ENCODE results near the gene KMT2E.
"Not testable (repeated sequence)": the region's sequence is repeated elsewhere in the genome, so short reads cannot be mapped to it uniquely, and the experiment has no call there.

The KMT2E gene

DNA sequence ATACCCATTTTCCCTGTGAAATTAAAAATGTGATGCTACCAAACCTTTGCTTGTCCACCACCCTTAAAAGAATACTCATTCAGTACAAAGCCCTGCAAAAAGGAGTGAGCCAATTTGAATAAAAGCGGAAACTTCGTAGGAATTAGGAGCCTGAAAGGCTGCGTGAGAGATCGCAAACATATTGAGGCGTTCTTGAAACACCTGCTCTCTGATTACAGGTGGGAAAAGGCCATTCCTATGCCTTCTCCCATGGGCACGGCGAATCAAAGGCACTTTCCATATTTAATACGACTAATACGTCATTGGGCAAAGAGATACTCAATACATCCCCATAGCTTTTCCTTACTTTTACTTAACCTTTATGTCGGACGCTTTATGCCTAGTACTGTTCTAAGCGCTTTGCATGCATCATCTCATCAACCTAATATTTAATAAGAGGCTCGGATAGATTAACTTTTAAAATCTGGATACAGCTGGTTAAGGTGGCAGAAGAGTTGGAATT lies 30.9 kb upstream of the KMT2E start:
- DNase-seq (ENCODE audit: low read depth in 2 of 2), result no peak

- peak; percentile 69 to 75 for DNase-seq (ENCODE audit: low read depth in 2 of 2)
These were observed 30.1 kb upstream of the KMT2E start for GRCh38 chr7:104983578-104984539.

GRCh38 chr7:104984585-104985258 lies 29.3 kb upstream of the KMT2E start:
- no peak for DNase-seq (ENCODE audit: low read depth in 2 of 2)

DNA sequence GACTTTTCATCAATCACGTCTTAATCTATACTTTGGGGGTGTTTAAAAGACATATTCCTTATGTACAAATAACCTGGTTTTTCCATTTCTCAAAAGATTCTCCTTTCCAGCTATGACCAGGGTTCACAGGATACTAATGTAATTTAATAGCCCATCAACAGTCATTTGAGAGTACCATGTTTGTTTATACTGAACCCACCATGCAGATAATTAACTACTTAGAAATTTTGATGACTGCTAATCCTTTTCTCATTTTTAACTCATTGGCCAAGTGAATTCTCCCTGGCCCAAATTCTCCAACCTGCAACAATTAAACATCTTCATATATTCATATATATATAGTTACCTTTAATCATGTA lies 28.8 kb upstream of the KMT2E start:
- no peak for DNase-seq (ENCODE audit: low read depth in 2 of 2)

GRCh38 chr7:104986628-104987259 lies 27.3 kb upstream of the KMT2E start:
- DNase-seq (ENCODE audit: low read depth in 2 of 2), result no peak

DNA sequence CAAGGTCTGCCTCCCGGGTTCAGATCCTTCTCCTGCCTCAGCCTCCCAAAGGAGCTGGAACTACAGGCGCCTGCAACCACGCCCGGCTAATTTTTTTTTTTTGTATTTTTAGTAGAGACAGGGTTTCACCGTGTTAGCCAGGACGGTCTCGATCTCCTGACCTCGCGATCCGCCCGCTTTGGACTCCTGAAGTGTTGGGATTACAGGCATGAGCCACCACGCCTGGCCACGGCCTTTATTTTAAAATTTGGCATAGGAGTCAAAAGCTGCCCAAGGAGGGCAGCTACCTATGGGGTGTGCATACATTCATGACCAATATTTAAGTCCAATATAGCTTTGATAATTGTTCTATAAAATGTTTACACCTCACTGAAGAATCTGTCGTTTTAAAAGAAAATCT lies 26.6 kb upstream of the KMT2E start:
- not testable (repeated sequence) for DNase-seq (ENCODE audit: low read depth in 2 of 2)

DNA sequence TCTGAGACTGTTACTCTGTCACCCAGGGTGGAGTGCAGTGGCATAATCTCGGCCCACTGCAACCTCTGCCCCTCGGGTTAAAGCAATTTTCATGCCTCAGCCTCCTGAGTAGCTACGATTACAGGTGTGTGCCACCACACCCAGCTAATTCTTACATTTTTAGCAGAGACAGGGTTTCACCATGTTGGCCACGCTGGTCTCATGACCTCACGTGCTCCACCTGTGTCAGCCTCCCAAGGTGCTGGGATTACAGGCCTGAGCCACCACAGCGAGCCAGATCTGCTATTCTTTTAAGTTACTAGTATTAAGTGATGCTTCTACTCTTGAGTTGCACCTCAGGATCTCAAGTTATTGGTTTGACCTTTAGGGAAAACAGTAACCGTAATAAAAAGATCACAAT lies 23.0 kb upstream of the KMT2E start:
- no peak for DNase-seq (ENCODE audit: low read depth in 2 of 2)

DNA sequence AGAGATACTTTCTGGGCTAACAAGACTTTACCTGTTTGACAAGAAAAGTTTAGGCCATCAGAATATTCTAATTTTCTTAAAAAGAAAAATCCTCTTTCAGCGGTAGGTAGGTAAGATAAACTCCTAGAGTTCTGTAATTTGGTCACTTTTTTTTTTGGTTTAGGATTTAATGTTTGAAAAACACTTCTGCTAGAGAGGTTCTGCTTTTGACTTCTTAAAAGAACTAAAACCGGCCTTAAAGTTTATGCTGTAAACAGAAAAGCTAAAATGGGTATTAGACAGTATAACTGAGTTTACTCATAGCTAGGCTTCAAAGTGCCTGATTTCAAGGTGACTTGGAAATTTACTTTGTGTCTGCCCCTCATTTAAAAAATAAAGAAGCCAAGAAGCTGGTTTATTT lies 21.7 kb upstream of the KMT2E start:
- DNase-seq (ENCODE audit: low read depth in 2 of 2), result no peak

- DNase-seq (ENCODE audit: low read depth in 2 of 2), result no peak
These were observed 20.7 kb upstream of the KMT2E start for GRCh38 chr7:104993217-104993862.

GRCh38 chr7:104998040-104998752 lies 15.8 kb upstream of the KMT2E start:
- no peak for DNase-seq (ENCODE audit: low read depth in 2 of 2)

DNA sequence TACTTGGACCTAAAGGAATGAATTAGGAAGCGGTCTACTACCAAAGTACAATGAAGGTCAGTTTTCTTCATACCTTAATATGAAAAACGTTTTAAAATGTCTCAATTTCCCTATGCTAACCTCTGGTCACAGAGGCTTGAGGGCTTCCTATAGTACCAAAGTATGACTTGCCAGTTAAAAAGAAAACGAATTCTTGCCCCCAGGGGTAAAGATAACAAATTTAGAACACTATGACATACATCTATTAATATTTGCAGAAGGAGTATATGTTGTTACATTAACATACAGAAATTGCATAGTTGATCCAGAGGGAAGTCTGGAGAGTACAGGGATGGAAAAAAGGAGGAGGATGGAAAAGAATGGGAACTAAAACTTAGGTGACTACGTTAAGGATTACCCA lies 13.8 kb upstream of the KMT2E start:
- DNase-seq (ENCODE audit: low read depth in 2 of 2), result no peak

DNA sequence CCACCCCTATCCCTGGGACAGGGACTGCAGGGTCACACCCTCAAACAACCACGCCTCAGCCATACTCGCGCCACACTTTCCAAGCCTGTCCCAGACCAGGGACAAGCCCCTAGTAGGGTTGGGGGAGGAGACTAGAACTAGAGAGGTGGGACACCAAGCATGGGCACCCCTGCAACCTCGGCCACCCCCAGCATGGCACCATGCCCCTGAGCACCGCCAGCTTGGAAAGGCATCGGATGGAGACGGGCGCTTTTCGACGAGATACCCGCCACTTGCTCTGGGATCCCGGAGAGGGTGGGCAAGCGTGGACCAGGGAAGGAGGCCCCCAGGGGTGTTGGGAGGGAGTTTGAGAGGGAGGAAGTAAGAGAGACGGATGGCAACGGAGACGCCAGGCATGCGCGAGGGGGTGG lies 13.1 kb upstream of the KMT2E start:
- DNase-seq (ENCODE audit: low read depth in 2 of 2), result no peak

DNA sequence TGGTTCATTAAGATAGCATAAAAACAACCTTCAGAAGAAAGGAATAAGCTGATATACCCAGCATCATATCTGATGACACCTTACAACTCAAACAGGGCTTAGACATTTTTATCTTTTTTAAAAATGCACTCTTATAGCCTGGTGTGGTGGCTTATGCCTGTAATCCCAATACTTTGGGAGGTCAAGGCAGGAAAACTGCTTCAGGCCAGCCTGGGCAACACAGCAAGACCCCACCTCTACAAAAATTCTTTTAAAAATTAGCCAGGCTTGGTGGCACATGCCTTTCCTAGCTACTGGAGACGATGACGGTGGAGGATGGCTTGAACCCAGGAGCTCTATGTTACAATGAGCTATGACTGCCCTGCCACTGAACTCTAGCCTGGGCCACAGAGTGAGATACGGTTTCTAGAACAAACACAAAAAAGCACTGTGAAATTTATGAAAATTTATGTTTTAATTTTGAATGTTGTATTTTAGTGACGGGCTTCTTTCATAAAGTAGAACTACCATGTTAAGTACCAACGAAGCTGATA lies 12.3 kb upstream of the KMT2E start:
- no peak for DNase-seq (ENCODE audit: low read depth in 2 of 2)

DNA sequence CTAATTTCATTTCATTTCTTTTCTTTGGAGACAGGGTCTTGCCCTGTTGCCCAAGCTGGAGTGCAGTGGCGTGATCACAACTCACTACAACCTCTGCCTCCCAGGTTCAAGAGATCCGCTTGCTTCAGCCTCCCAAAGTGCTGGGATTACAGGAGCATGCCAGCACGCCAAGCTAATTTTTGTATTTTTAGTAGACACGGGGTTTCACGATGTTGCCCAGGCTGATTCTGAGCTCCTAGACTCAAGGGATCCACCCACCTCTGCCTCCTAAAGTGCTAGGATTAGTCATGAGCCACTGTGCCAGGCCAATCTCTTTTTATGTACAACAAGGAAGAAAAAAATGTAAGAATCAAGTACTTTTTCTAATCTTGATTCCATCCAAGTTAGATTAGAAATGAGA lies 10.7 kb upstream of the KMT2E start:
- DNase-seq (ENCODE audit: low read depth in 2 of 2), result peak in 1 of 2 donors; percentile 18

- DNase-seq (ENCODE audit: low read depth in 2 of 2), result no peak
These were observed 10.0 kb upstream of the KMT2E start for GRCh38 chr7:105003872-105004510.

DNA sequence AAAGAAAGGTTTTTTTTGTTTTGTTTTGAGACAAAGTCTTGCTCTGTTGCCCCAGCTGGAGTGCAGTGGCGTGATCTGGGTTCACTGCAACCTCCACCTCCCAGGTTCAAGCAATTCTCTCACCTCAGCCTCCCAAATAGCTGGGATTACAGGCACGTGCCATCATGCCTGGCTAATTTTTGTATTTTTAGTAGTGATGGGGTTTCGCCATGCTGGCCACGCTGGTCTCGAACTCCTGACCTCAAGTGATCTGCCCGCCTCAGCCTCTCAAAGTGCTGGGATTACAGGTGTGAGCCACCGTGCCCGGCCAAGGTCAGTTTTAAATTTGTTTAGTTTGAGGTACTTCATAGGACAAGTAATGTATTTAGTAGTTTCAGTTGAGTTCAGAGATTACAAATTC lies 9.0 kb upstream of the KMT2E start:
- not testable (repeated sequence) for DNase-seq (ENCODE audit: low read depth in 2 of 2)

DNA sequence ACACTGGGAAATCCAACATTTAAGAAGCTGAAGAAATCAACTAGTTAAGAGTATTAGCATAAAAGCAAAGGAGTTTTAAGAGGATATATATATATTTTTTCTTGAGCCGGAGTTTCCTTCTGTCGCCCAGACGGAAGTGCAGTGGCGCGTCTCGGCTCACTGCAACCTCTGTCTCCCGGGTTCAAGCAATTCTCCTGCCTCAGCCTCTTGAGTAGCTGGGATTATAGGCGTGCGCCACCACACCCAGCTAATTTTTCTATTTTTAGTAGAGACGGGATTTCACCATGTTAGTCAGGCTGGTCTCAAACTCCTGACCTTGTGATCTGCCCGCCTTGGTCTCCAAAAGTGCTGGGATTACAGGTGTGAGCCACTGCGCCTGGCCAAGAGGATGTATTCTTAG lies 8.5 kb upstream of the KMT2E start:
- DNase-seq (ENCODE audit: low read depth in 2 of 2), result not testable (repeated sequence)

DNA sequence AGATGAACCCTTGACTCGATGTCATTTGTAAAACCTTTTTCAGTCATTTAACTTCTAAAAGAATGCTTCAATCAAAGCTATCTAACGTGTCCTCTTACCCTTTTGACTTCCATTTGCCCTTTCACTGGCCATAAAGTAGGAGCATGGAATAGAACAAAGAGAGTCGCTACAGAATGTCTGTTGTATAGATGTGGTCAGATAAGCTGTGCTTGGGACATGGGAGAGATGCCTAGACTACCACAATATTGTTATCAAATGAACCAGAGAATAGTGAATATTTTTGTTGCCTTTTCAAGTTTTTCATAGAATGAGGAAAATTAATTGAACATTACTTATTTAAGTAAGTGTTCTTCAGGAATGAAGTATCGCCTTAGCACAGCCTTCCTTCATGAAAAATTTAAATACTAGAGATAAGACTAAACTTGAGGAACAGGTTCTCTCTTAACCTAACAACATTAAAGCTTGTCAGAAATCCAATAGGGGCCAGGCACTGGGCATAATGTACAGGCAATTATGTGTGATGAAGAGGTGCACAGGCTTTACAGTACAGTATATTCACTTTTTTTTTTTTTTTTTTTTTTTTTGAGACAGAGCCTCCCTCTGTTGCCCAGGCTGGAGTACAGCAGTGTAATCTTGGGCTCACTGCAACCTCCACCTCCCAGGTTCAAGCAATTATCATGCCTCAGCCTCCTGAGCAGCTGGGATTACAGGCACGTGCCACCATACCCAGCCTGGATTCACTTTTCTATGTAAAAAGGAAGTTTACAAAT lies 7.5 kb upstream of the KMT2E start:
- no peak for DNase-seq (ENCODE audit: low read depth in 2 of 2)

DNA sequence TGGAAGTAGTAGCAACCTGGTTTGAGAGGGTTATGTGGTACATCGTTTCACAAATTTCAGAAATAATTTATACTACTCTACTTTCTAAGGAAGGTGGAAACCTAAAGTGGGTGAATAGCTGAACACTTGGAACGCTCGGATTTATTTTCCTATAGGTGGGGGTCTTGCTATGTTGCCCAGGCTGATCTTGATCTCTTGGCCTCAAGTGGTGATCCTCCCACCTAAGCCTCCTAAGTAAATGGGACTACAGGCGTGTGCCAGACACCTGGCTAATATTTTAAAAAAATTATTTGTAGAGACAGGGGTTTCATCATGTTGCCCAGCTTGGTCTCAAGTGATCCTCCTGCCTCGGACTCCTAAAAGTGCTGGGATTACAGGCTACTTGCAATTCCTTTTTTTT lies 6.7 kb upstream of the KMT2E start:
- DNase-seq (ENCODE audit: low read depth in 2 of 2), result no peak
